NK-92 treated with Interleukin-12 subunit alpha and Interleukin-12 subunit beta, amount 100 ng/mL, for 24 hours (cell line): ENCODE data around the gene TERB1.
A peak's percentile ranks its signal among the peaks of the same experiment; 100 is the strongest.
"Not testable (repeated sequence)": the region's sequence is repeated elsewhere in the genome, so short reads cannot be mapped to it uniquely, and the experiment has no call there.

Experiments used
- DNase-seq: peaks from one replicate; lab custom pipeline; 2025; lab: John Stamatoyannopoulos, UW

TERB1 gene

DNA sequence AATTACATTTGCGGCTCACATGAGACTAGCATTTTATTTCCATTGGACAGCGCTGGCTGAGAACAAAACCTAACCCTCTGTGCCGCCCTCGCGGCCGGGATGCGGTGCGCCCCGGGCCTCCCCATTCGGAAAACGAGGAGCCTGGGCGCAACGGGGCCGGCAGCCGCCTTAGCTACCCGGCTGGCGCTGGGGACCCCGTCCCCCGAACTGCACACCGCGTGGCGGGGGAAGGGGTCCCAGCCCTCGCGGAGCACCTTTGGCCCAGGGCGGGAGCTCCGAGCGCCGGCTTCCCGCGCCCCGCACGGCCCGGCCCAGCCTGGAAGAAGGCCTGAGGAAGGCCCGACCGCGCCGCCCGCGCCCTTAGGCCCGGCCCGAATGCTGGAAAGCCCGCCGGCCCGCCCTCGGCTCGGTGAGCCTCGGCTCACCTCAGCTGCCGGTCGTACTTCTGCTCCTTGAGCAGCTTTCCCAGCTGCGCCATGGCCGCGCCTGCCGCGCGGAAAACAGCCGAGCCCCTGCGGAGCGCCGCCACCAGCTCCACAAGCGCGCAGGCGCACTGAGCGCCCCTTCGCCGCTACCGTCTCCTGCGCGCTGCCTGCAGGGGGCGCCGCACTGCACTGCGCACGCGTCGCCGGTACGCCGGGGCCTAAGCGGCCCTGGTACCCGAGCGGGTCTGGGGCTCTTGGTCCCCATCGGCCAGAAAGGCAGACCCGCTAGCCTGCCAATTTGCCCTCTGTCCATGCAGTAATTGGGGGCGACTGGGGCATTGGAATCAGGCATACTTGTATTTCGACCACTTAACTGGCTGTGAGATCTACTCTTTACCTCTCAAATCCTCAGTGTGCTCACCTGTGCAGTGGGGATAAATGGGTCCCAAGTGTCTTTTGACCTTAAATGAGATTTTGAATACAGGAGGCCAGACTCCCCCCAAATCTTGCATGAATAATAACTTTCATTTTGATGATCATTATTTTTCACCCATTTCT is 29.3 kb upstream of the TERB1 start, which contains the start of gene NAE1:
Gene NAE1, minus strand, starts transcription at position 555 of the 983 bp plus-strand sequence. Its CDS starts 77 bp downstream, at position 478.
- DNase-seq = peak; percentile 72

DNA sequence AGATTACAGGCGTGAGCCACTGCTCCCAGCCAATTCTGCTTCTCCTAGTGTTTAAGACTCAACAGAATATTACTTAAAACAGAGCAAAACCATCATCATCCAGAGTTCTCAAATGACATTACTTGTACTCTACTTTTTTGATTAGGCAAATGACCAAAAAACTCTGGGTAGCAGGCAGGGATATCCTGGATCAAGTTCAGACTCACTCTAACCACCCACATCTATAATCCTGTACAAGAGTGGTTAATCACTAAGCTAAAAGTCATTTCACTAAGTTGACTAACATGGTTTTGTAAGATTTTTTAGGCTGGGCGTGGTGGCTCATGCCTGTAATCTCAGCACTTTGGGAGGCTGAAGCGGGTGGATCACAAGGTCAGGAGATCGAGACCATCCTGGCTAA is 22.6 kb upstream of the TERB1 start:
- no peak for DNase-seq

DNA sequence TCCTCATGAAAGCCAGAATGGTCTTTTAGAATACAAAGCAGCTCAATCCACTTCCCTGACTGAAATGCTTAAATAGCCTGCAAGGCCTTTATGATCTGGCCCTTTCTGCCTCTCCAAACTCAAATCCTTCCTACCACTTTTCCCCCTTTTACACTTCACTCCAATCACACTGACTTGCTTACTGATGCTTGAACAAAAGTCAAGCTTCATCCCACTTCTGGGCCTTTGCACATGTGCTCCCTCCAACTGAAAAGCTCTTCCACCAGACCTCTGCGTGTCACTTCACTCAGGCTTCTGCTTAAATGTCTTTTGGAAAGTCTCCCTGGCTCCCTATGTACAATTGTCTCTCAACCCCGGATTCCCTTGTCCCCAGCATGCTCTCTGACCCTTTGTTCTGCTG is 13.3 kb upstream of the TERB1 start:
- no peak for DNase-seq

DNA sequence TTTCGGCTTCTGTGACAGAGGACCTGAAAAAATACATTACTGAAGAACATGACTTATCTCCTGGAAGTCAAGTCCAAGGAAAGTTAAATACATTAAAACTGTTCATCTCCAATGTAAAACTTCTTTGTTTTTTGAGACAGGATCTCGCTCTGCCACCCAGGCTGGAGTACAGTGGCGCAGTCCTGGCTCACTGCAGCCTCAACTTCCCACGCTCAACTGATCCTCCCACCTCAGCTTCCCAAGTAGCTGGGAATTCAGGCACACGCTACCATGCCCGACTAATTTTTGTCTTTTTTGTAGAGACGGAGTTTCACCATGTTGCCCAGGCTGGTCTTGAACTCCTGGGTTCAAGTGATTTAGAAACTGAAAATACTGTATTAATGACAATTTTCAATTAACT is 9.7 kb upstream of the TERB1 start:
- DNase-seq = no peak

DNA sequence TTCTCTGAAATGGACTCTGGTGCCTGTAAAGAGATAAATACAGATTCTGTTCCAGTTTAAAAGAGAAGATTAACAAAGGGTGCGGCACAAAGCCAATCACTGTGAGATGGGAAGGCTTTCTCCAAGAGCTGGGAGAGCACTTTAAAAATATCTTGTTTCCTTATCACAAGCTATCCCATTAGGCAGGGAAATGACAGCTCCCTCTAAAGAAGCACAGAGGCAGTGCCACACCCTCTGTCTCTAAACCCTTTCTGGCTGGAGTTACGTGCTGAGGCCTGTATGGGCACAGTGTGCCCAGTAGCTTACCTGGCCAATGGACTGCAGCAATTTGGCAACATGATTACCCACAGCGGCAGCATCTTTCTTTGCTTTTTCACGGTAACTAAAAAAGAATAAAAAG is 9.0 kb upstream of the TERB1 start:
- no peak for DNase-seq

DNA sequence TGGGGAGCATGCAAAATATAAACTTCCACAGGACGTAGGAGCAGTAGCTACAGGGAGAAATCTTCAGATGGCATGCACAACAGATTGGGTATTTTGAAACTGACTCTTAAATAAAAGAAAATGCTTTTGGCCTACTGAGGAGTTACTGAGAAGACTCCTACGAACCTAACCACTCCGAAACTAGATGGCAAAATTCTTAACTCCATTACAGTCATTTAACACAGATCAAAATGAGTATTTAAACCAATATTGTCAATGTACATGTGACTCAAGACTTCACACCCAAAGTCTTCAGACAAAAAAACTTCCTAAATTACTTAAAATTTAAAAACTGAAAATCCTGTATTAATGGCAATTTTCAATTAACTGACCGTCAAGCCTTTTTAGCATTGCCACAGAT is 8.4 kb upstream of the TERB1 start:
- no peak for DNase-seq

DNA sequence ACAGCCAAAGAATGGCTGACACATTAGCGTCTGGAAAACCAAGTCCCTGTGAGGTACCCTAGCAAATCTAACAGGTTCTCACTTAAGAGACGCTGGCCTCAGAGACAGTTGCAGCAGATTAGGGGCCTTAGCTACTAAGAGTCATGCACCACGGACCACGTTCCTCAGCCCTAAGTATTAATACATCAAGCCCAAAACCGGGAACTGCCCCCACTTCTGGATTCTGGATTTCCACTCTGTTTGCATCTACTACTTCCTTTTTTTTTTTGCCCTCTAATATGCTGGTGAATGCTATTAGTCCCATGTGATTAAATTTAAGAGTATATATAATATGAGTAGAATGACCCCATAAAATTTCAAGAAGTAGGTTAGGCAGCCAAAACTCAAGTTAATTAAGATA is 775 bp upstream of the TERB1 start:
- DNase-seq = no peak

DNA sequence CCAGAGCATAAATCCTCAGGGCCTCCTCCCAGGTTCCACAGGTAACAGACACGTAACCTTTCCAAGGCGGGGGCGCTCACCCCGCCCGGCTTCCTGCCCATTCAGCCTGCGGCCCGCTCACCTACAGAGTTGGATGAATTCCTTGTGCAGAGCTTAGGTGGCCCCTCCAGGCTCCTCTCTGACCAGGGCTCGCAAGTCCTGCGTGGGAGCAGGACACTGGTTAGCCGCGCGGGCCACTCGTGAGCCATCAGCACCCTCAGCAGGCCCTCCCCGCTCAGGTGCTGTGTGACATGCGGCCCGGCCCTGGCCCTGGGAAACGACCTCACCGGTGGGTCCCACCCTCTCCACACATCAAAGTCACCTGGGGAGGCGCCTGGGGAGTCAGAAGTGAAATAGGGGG is 528 bp downstream of the TERB1 start:
- DNase-seq = no peak

DNA sequence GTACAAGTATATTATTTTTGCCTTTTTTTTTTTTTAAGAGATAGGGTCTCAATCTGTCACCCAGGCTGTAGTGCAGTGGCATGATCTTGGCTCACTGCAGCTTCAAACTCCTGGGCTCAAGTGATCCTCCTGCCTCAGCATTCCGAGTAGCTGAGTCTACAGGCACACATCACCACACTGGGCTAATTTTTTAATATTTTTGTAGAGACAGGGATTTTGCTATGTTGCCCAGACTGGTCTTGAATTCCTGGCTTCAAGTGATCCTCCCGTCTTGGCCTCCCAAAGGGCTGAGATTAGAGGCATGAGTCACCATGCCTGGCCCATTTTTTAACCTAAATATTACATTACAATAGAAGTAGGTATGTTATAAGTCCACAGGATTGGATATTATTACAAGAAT is 3.2 kb downstream of the TERB1 start:
- no peak for DNase-seq

DNA sequence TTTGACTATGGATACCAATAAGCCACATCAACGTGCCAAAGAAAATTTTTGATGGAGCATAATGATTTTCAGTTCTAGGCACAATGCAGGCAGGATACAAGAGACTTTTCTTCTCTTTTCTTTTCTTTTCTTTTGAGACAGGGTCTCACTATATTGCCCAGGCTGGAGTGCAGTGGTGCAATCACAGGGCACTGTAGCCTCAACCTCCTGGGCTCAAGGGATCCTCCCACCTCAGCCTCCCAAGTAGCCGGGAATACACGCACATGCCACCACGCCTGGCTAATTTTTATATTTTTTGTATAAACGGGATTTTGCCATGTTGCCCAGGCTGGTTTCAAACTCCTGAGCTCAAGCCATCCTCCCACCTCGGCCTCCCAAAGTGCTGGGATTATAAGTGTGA is 7.4 kb downstream of the TERB1 start:
- DNase-seq = not testable (repeated sequence)

DNA sequence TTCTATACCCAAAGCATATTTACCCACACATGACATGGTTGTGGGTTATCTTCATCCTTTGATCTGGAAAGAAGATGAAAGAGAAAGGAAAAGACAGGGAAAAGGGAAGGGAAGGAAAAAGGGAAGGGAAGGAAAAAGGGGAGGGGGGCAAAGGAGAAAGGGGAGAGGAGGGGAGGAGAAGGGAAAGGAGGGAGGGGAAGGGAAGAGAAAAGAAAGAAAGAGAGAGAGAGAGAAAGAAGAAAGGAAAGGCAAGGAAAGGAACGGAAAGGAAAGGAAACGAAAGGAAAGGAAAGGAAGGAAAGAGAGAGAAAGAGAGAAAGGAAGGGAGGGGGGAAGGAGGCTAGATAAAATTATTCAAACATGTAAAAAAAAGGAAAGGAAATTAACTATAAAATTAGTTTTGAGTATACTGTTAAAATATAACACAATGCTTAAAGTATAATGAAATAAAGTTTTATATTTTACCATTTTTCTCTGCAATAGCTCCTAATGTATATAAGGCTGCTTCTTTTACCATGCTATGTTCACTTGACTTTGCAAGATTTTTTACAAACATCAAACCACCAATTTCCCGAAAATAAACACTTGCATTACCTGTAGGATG is 11.2 kb downstream of the TERB1 start:
- no peak for DNase-seq

DNA sequence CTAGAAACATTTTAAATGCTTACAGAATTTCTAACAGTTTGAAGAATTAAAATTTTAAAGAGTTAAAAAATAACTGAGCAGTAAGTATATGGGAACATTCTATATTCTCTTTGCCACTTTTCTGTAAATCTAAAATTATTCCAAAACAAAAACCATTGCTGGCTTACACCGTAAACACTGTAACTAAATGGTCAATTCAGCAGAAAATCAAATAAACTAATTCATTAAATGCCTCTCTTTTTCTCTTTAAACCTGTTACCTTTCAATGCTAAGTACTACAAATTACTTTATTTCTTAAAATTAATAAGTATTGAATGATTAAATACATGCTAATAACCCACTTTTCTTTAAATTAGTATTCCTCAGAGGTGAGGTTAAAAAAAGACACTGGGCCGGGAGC is 14.0 kb downstream of the TERB1 start:
- DNase-seq = no peak

DNA sequence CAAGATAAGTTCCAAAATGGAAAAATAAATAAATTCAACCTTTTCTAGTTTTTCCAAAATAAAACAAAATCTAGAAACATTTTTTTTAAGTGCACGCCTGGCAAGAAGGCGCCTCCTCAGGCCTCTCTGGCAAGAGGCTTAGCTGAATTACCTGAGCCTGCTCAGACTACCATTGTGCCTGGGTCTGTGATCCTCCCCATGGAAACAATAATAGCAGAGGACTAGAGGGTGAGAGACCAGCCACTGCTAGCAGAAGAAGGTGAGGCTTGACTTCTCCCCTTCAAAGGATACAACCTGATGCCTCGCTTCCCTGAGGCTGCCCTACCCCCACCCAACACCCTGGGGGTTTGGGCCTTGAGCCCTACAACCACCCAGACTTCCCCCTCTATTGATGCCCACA is 14.8 kb downstream of the TERB1 start:
- no peak for DNase-seq

DNA sequence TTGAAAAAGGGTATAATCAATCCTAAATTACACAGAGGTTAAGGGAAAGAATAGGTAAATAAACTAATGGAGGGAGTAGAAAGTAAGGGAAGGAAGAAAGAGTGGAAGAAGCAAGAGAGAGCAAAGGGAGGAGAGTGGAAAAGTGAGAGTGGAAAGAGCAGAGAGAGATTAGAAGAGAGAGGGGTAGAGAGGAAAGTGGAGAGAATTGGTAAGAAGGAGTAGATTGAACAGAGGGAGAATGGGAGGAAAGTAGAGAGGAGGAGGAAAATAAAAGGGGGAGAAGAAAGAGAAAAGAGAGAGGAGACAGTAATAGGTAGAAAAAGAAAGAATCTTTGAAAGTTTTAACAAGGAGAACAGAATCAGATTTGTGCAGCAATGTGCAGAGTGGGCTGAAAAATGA is 24.9 kb downstream of the TERB1 start:
- no peak for DNase-seq

DNA sequence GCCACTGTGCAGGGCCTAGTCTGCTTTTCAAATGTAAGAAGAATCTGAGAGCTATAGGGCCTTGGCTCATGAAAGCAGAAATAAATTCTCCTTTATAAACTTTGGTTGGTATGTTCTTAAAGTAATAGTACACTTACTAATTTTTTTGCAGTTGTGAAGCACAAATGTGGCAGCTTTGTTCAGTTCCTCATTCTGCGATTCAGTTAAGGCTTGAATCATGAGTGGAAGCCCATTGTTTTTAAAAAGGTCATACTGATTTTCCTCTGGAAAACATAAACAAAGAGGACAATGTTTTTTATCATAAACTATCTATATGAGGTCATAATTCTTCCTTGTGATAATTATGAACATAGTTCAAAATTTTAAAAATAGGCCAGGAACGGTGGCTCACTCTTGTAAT is 26.4 kb downstream of the TERB1 start:
- no peak for DNase-seq

DNA sequence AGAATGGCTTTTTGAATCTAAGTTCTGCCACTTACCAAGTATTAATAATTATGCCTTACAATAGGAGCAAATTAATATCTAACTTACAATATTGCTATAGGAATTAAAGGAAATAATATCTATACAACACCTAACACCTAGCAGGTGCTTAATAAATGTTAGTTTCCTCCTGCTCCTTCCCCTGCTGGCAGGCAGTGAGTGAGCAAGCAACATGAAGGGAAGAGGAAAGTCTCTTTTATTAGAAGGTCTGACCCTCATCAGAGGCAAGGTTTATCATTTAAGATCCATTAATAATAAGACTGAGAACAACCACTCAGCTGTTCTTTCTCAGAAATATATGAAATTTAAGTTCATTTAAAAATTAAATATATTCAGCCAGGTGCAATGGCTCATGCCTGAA is 43.3 kb downstream of the TERB1 start:
- DNase-seq = no peak

DNA sequence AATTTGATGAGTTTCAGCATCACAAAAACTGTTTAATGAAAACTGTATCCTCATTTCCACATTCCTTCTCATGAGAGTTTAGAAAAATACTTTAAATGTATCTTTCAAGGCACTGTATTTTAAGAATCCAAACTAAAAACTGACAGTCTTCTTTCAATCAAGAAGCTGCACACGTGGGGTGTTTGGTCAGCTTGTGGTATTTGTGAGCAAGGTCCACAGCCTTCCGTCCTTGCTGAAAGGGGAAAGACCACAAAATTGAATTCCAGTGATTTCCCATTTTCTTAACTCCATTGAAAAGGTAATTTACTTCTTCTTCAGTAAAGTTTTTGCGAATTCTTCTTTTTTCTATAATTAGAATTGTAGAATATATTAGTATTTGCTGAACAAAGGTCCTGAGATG is 46.6 kb downstream of the TERB1 start:
- DNase-seq = no peak

DNA sequence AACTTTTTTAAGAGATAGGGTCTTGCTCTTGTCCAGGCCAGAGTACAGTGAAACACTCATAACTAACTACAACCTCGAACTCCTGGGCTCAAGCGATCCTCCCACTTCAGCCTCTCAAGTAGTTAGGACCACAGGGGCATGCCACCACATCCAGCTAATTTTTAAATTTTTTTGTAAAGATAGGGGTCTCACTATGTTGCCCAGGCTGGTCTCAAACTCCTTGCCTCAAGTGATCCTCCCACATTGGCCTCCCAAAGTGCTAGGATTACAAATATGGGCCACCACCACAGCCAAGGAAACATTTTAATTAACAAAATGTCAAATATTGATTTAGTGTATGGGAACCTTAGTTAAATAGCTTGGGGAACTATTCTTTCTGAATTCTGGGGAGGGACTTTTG is 47.2 kb downstream of the TERB1 start:
- DNase-seq = no peak

DNA sequence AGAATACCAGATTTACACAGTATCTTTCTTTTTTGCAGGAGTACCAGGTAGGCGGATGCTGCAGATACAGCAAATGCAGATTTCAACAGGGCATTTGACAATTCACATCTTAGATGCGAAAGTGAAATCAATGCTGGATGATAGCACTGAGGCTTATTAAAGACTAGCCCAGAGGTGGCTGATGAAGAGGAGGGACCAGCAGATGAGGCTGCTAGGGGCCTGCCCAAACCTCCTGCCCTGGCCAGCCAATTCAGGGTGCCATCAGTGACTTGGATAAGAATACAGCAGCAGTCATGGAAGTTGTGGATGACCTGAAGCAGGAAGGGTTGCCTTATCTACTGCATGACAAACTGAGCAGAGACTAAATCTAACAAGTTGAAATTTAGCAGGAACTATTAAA is 48.4 kb downstream of the TERB1 start:
- no peak for DNase-seq

DNA sequence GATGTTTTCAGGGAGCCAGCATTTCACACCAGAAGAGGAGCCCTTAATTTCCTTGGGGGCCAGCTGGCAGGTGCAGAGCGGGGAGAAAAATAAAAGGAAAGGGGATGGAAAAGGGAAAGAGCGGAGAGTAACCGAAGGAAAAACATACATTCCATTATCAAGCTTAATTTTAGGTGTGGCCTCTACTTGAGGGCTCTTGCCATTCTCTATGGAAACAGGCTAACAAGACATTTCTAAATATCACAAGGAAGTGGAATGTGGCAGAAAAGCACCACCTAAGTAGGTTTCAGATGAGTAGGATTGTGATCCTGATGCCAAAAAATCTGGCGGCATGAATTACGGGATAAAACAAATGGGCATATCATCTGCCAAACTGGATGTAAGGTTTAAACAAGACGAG is 49.0 kb downstream of the TERB1 start:
- no peak for DNase-seq

DNA sequence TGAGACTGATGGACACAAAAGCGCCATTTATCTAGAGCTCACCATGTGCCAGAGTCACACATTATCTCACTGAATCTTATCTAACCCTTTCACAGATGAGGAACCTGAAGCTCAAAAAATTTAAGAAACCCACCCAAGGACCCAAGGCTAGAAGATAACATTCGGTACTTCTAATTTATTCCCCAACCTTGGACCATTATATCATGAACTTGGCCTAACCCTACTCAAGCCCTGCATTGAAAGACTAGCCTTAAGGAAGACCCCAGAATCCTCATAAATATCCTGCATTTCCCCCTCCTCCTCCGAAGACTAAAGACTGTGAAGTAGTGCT is 49.4 kb downstream of the TERB1 start:
- DNase-seq = no peak

DNA sequence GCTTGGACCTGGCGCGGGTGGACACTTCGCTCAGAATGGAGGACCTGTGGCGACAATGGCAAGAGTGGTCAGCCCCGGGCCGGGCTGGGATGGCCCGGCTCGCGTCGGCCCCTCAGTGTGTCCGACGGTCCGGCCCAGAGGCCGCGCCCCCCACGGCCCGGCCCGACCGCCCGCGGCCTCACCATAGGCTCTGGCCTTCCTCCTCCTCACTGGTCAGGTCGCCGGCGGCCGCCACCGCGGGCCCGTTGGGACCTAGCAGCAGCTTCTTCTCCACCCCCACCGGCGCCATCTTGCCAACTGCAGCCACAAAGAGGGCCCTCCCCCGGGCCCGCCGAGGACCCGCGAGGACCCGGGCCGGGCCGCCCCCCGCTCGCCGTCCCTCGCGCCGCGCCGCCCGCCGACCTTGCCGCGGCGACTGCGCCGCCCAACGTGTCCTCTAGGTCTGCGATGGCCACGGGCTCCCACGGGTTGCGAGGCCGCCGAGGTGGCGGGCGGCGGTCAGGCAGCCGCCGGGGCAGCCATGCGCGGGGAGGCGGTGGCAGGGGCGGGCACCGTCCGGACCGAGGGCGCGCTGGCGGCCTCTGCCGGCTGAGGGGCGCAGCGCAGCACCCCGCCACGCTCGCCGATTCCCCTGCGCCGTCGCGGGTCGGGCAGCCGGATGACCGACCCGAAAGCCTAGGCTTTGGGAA is 49.9 kb downstream of the TERB1 start, which contains the start of gene DYNC1LI2:
Gene DYNC1LI2, minus strand, starts transcription at position 307 of the 689 bp plus-strand sequence. Its CDS starts 18 bp downstream, at position 289.
- DNase-seq = peak; percentile 62

DNA sequence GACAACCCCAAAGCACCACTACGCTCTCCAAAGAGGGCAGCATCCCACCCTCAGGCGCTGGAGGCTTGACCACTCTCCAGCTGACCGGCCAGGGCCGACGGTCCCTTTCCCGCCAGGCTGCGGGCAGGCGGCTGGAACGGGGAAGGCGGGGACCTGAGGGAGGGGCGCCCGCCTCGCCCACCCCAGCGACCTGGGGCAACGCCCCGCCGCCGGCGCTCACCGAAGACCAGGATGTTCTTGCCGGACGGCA is 50.4 kb downstream of the TERB1 start:
- no peak for DNase-seq
